Skin epidermis (tissue), 12 donors: ENCODE results near the gene HAP1.
"Not testable (repeated sequence)": the region's sequence is repeated elsewhere in the genome, so short reads cannot be mapped to it uniquely, and the experiment has no call there.

ENCODE experiments used
- H3K27ac ChIP-seq, 21 experiments: fragments of 200-600 bp; sonication (generic) in 11 of 21; one replicate each; pipeline ENCODE4 v1.5.0; 2020; ENCODE audit warnings: mild to moderate bottlenecking in 3 of 21, inconsistent platforms in 2 of 21, moderate library complexity in 2 of 21
- H3K4me3 ChIP-seq, 7 experiments: fragments of 200-600 bp; sonication (generic) in 2 of 7; one replicate each; pipeline ENCODE4 v1.5.0; 2020; ENCODE audit warnings: inconsistent platforms in 2 of 7, mild to moderate bottlenecking in 2 of 7, moderate library complexity in 1 of 7

Gene HAP1

GRCh38 chr17:41697122-41697962 is 37.1 kb downstream of the HAP1 start:
- peak overlapping the region in 5 of 21 experiments; percentile 2 to 37 (median 23) for H3K27ac ChIP-seq
- H3K4me3 ChIP-seq, result no peak overlapping the region

GRCh38 chr17:41695954-41696757 is 38.3 kb downstream of the HAP1 start:
- no peak overlapping the region for H3K4me3 ChIP-seq
- peak overlapping the region in 3 of 21 experiments; percentile 0 to 30 (median 2) for H3K27ac ChIP-seq

- Histone ChIP-seq H3K27ac (no peak overlapping the region), H3K4me3 (no peak overlapping the region)
Observed at GRCh38 chr17:41695134-41695661, 39.2 kb downstream of the HAP1 start.

GRCh38 chr17:41692722-41693521 is 41.5 kb downstream of the HAP1 start:
- H3K4me3 ChIP-seq, result no peak overlapping the region
- no peak overlapping the region for H3K27ac ChIP-seq

GRCh38 chr17:41691031-41691777 is 43.2 kb downstream of the HAP1 start:
- Histone ChIP-seq H3K4me3 (peak overlapping the region in 3 of 7 experiments; percentile 63 to 95 (median 63)), H3K27ac (peak overlapping the region in 6 of 21 experiments; percentile 5 to 100 (median 100))

- H3K4me3 ChIP-seq, result peak overlapping the region; percentile 56 to 98 (median 75)
- H3K27ac ChIP-seq, result peak overlapping the region in 9 of 21 experiments; percentile 5 to 100 (median 100)
Observed at GRCh38 chr17:41690497-41690896, 43.9 kb downstream of the HAP1 start.

- H3K4me3 ChIP-seq, result peak overlapping the region; percentile 56 to 98 (median 75)
- H3K27ac ChIP-seq, result peak overlapping the region; percentile 62 to 100 (median 100)
Observed at GRCh38 chr17:41689497-41690299, 44.7 kb downstream of the HAP1 start.

- Histone ChIP-seq H3K4me3 (peak within 1 kb of the TSS; percentile 56 to 98 (median 75)), H3K27ac (peak within 1 kb of the TSS; percentile 98 to 100 (median 100))
Observed at GRCh38 chr17:41688641-41689496, 45.6 kb downstream of the HAP1 start, which contains the start of gene EIF1. Gene EIF1 (plus strand): TSS chr17:41688885. CDS start chr17:41689039, 154 bp downstream.

- peak overlapping the region in 20 of 21 experiments; percentile 71 to 100 (median 100) for H3K27ac ChIP-seq
- peak overlapping the region; percentile 32 to 98 (median 75) for H3K4me3 ChIP-seq
Observed at GRCh38 chr17:41687828-41688640, 46.4 kb downstream of the HAP1 start.

- Histone ChIP-seq H3K27ac (no peak overlapping the region), H3K4me3 (no peak overlapping the region)
Observed at GRCh38 chr17:41686281-41686680, 48.2 kb downstream of the HAP1 start.

GRCh38 chr17:41685753-41686152 is 48.7 kb downstream of the HAP1 start:
- H3K27ac ChIP-seq, H3K4me3 ChIP-seq: not testable (repeated sequence)

GRCh38 chr17:41684035-41684434 is 50.4 kb downstream of the HAP1 start:
- Histone ChIP-seq H3K4me3 (no peak overlapping the region), H3K27ac (no peak overlapping the region)

- H3K27ac ChIP-seq, result no peak overlapping the region
Observed at GRCh38 chr17:41683441-41684007, 50.9 kb downstream of the HAP1 start.

GRCh38 chr17:41682631-41683030 is 51.8 kb downstream of the HAP1 start:
- H3K27ac ChIP-seq, result no peak overlapping the region
- H3K4me3 ChIP-seq, result no peak overlapping the region

More at GRCh38 chr17:41683441-41684007, 50.9 kb downstream of the HAP1 start:
- no peak overlapping the region for H3K4me3 ChIP-seq

- H3K27ac ChIP-seq, result no peak overlapping the region
- no peak overlapping the region for H3K4me3 ChIP-seq
Observed at GRCh38 chr17:41681776-41682175, 52.7 kb downstream of the HAP1 start.
